ENCODE results near the gene CASS4. TPM values are rescaled to one million over a fixed set of nuclear protein-coding genes. Genes with fewer than 3 reads are reported as not detected.

The CASS4 gene
- total and polyA plus RNA-seq, 9 of the 15 experiments (the other 6 are each of a cell fraction or from before 2014, with no cell fraction given): 8.1 to 53.8 (median 26.7) TPM

- no peak for ATAC-seq
- no peak for TF ChIP-seq NR2C2 (CRISPR knock-in tag; IDR thresholded peaks at IDR 0.05)
- TF ChIP-seq NR2C2 (tag; IDR thresholded peaks at IDR 0.05): no peak
- TF ChIP-seq LEF1 (IDR thresholded peaks at IDR 0.05): no peak
- no peak for TF ChIP-seq ZNF174 (CRISPR knock-in tag; IDR thresholded peaks at IDR 0.05)
- TF ChIP-seq PTTG1 (tag; IDR thresholded peaks at IDR 0.05; ENCODE audit: low read depth): no peak
- no peak for TF ChIP-seq HLTF (IDR thresholded peaks at IDR 0.05)
- no peak for TF ChIP-seq THRA (IDR thresholded peaks at IDR 0.05)
- TF ChIP-seq NFYB (IDR thresholded peaks at IDR 0.05; ENCODE audit: extremely low read depth, insufficient read length): no peak
- no peak for TF ChIP-seq ID3 (CRISPR knock-in tag; IDR thresholded peaks at IDR 0.05)
- TF ChIP-seq ID3 (tag; IDR thresholded peaks at IDR 0.05): no peak
- no peak for TF ChIP-seq POLR2B (IDR thresholded peaks at IDR 0.05; ENCODE audit: low read depth, partially characterized antibody)
- TF ChIP-seq USF2 (CRISPR knock-in tag; IDR thresholded peaks at IDR 0.05): no peak
- no peak for TF ChIP-seq KLF1 (tag; IDR thresholded peaks at IDR 0.05)
- no peak for TF ChIP-seq ZBTB2 (IDR thresholded peaks at IDR 0.05)
- TF ChIP-seq TCF3 (CRISPR knock-in tag; IDR thresholded peaks at IDR 0.05): no peak
- no peak for TF ChIP-seq GATAD2A (IDR thresholded peaks at IDR 0.05)
- no peak for TF ChIP-seq ATF1 (CRISPR knock-in tag; IDR thresholded peaks at IDR 0.05)
- no peak for TF ChIP-seq ATF1 (tag; IDR thresholded peaks at IDR 0.05)
- TF ChIP-seq MEIS2 (IDR thresholded peaks at IDR 0.05; ENCODE audit: partially characterized antibody): no peak
- TF ChIP-seq RBM14 (IDR thresholded peaks at IDR 0.05; ENCODE audit: borderline replicate concordance, insufficient read depth, low read depth, low read length): no peak
- no peak for TF ChIP-seq MTA1 (IDR thresholded peaks at IDR 0.05; ENCODE audit: borderline replicate concordance)
- no peak for TF ChIP-seq FOXA1 (IDR thresholded peaks at IDR 0.05; ENCODE audit: borderline replicate concordance)
- TF ChIP-seq DPF2 (IDR thresholded peaks at IDR 0.05): no peak
- peaks cover 24% of the 10 kb centered on the region; the same call in 2 of the 3 replicates for H3K36me3 ChIP-seq (ENCODE audit: control insufficient read depth, insufficient read depth, low read length)
- BruUV-seq (replicated peaks): no TSS peak
- intact Hi-C loops (cut with micrococcal nuclease) (no loop called here), in situ Hi-C loops (cut with MboI) (no loop called here)
- H4K20me1 ChIP-seq (replicated peaks; ENCODE audit: control insufficient read depth, insufficient read depth, low read length): no peaks in the 10 kb centered on the region
- ChIA-PET POLR2A (interaction anchor here (1.1 kb wide), 1 partner anchor 81 kb away, joined by 3 read pairs; no protein-coding TSS in a partner anchor), CTCF (ENCODE audit: low intra/inter-chr PET ratio) (no interaction called here)
- no peaks in the 10 kb centered on the region for H3K9me3 ChIP-seq (replicated peaks; ENCODE audit: control insufficient read depth, insufficient read depth, low read depth, low read length)
- H3K27me3 ChIP-seq (ENCODE audit: control insufficient read depth in 2 of 2, insufficient read depth in 2 of 2, low read length in 2 of 2): no peaks in the 10 kb centered on the region
- no peak overlapping the region for H3K9ac ChIP-seq (ENCODE audit: insufficient read depth in 1 of 2, low read depth in 2 of 2, low read length in 2 of 2)
- H3K4me1 ChIP-seq (replicated peaks in 1 of 2; ENCODE audit: control insufficient read depth in 2 of 2, insufficient read depth in 2 of 2, low read length in 2 of 2): peaks cover 0 to 5% of the 10 kb centered on the region in 2 experiments; a peak in 3 of 5 replicates
- no peak overlapping the region for H3K27ac ChIP-seq (ENCODE audit: extremely low read depth, low read depth, low read length)
- DNase-seq (ENCODE audit: extremely low read depth in 1 of 4, low spot score in 3 of 4): no peak
- no peak overlapping the region for H3K4me2 ChIP-seq (ENCODE audit: insufficient read depth, low read length)
- H3K9me1 ChIP-seq (ENCODE audit: control insufficient read depth, insufficient read depth, low read length): no peaks in the 10 kb centered on the region
- FAIRE-seq: no peak
- WGBS (ENCODE audit: insufficient coverage, low coverage, missing lambda C conversion rate): 69% methylated on average over 3 of the region's 3 CpGs
- no peak overlapping the region for H3K4me3 ChIP-seq
- peaks cover under 1% of the 10 kb centered on the region; the same call in 2 of the 3 replicates for H3K79me2 ChIP-seq (ENCODE audit: control insufficient read depth, insufficient read depth, low read length)
- H2AFZ ChIP-seq (ENCODE audit: low read depth, low read length): no peak overlapping the region
These were observed 51.4 kb downstream of the CASS4 start for GRCh38 chr20:56463428-56463827.
